GM18867 (cell line): ENCODE results near the gene CRELD2.
"Not testable (repeated sequence)": the region's sequence is repeated elsewhere in the genome, so short reads cannot be mapped to it uniquely, and the experiment has no call there.

Experiments used
- ATAC-seq: cut with Tn5 transposase; IDR thresholded peaks from one replicate; pipeline ENCODE4 v1.9.1; 2021; ENCODE audit warnings: mild to moderate bottlenecking, moderate library complexity; ENCODE audit not compliant: unreplicated experiment

CRELD2 gene

DNA sequence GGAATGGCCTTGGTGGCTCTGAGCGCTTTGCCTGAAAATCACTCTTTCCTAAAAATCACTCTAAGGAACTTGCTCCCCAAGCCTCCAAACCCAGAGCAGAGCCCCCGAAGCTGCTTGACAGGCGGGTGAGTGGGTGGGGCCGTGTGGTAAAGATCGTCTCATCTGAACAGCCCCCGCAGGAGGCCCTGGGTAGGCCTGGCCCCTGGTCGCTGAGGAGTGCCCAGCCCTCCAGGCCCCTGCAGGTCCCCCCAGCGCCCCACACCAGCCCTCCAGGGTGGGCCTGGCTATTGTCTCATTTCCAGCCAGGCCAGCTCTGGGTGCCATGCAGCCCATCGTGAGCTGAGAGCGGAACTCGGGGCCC, 25.0 kb downstream of the CRELD2 start:
- ATAC-seq: no peak

DNA sequence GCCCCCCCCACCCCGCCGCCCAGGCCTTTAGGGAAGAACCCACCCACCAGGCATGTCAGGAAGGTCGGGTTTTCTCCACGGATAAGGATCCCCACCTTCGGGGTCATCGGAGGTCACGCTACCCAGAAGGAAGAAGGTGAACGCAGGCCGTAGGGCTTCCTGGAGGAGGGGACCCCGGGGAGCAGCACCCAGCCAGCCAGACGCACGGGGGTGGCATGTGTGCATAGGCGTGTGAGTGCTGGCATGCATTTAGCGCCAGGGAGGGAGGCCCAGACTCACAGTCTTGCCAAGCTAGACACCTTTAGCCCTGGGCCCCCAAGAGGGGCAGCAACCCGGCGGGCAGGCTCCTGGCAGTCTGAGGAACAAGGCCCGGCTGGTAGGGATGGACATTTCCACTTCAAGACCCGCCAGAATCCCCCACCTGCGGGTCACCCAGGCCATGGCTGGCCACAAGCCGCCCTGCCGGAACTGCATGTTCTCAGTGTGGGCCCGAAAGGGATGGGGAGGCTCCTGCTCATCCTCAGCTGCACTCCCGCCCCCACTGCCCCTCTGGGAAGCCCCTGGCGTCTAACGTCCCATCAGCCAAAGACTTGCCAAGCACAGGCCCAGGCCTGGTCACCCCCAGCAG, 25.5 kb downstream of the CRELD2 start:
- ATAC-seq: no peak

DNA sequence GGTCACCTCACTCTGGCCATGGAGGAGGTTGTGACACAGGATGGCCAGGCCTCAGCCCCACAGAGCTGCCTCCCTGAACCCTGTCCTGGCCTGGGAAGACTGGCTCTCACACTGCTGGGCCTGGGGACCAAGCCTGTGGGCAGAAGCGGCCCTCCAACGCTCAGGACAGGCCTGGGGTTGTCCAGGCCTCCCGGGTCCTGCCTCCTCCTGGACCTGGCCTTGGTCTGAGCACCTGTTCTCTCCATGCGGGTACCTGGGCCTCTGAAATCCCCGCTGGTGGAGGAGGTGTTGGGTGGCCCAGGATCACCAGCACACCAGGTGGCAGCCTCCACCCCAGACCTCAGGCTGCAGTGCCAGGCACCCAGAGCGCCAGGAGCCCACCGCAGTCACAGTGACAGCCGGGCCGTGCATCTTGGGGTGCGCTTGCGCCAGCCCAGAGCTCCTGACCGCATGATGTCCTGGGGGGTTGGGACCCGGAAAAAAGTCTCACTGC, 26.0 kb downstream of the CRELD2 start:
- ATAC-seq: no peak

DNA sequence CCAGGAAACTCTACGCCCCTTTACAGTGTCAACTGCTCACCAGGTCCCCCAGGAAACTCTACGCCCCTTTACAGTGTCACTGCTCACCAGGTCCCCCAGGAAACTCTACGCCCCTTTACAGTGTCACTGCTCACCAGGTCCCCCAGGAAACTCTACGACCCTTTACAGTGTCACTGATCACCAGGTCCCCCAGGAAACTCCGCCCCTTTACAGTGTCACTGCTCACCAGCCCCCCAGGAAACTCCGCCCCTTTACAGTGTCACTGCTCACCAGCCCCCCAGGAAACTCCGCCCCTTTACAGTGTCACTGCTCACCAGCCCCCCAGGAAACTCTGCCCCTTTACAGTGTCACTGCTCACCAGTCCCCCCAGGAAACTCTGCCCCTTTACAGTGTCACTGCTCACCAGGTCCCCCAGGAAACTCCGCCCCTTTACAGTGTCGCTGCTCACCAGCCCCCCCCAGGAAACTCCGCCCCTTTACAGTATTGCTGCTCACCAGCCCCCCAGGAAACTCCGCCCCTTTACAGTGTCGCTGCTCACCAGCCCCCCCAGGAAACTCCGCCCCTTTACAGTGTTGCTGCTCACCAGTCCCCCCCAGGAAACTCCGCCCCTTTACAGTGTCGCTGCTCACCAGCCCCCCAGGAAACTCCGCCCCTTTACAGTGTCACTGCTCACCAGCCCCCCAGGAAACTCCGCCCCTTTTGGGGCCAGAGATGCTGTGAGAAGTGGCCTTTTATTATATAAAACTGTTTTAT, 26.8 kb downstream of the CRELD2 start:
- ATAC-seq: not testable (repeated sequence)

DNA sequence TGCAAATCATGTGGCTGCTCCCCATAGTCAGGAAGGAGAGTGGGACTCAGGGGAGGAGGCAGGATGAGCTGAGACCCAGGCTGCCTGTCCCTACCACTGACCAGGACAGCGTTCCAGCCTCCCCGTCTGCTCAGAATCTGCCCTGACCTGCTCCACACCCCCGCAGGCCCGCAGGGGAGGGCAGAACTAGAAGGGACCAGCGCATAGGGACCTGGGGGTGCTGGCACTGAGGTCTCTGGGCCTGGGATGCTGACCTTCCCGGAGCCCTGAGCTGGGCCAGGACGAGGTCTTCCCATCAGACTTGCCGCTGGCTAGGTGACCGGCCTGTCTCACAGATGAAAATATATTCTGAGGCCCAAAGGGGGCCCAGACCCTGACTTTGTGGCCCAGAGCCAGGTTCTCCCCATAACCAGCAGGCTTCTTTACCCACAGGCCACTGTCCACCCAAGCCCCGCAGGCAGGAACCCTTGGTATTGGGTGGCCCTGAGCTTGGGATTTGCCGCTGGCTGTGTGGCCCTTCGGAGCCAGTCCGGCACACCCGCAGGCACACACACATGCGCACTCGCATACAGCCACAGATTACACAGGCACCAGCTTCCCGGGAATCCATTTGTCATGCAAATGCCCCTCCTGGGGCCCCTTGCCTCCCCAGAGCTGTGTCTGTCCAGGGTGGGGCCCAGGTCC, 28.3 kb downstream of the CRELD2 start:
- no peak for ATAC-seq

DNA sequence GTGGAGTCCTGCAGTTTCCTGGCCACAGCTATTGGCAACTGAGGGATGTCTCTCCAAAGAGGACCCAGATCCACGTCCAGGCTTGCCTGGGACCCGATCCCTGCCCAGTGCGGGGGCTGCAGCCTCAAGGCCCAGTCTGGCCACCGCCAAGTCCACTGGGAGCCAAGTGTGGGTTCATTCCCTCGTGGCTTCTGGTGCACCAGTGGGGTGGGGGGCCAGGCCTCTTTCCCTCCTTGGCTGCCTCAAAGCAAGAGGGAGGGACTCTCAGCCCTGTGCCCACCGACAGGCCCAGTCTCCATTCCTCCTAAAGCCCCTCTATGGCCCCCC, 28.8 kb downstream of the CRELD2 start:
- ATAC-seq: no peak

DNA sequence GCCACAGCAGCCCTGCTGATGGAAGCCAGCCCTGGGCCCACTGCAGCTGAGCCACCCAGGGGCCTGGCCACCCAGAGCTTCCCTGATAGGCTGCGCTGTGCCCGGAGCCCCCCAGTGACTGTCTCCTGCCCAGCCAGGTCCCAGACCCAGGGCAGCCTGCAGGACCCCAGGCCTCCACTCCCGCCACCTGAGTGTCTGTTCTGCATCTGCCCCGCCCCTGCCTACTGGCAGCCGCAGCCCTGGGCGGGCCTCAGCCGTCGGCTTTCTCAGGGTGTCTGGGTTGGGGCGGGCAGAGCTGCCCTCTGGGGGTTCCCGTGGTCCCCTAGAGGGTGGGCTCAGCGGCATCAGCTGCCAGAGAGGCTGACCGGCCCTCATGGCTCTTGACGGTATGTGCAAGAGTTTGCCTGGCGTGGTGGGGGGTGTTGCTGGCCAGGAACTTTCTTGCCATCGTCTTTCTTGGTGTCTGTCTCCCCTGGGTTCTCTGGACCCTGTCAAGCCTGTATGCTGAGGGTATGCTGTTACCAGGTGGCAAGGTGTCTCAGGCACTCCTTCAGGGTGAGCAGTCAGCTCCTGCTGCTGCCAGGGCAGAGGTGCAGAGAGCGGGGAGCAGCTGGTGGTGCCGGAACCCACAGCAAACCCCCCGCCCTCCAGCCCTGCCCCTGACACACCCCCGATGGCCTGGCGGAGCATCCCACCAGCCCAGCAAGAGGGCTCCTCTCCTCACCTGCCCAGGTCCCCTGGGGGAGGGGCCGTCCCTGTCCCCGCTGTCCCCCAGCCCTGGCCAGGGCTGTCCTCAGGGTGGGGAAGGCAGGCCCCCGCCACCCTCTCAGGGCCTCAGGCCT, 29.9 kb downstream of the CRELD2 start:
- no peak for ATAC-seq

DNA sequence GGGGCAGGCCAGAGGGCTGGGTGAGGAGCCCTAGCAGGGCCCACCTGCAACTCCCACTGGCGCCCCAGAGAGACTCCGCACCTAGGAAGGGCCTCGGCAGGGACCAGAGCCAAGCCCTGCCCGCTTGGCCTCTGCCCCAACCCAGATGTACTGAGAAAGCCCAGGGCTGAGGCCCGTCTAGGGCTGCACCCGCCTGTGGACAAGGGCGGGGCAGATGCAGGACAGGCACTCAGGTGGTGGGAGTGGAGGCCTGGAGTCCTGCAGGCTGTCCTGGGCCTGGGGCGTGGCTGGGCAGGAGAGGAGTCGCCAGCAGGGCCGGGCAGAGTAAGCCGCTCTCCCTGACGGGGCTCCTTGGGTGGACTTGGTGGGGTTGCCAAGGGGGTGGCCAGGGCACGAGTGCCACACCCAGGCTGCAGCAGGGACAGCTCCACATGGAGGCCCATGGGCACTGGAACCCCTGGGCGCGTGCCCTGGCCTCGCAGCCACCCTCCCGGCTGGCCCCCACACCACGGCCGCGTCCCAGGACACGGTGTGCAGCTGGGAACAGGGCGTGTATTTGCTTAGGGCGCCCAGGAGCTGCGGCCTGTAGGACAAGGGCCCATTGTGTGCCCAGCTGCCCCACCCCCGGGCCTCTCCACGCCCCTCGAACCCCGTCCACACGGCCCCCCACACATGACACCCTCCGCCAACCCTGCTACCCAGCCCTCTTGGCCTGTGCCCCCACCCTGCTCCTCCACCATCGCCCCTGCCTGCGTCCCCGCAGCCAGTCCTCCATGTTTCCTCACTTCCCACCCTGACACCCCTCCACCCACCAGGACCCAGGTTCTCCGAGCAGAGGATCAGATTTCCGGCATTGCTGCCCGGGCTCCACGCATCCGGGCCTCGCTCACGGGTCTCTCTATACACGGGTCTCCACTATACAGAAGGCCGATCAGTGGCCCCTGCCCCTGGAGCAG, 30.8 kb downstream of the CRELD2 start:
- ATAC-seq: no peak

DNA sequence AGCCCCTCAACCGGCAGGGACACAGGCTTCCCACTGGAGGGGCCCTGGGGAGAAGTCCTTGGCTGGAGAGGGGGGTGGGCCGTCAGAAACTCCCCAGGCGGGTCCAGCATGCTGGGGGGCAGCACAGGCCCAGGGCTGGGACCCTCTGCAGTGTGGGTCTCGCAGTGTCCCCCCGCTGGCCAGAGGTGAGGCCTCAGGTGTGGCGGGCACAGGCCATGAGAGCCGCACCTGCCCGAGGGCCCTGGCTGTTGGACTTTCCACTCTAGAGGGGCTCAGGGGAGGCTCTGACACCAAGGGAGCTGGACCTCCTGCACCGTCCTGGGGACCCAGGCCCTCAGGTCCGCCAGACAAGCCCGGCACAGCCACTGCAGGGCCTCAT, 31.5 kb downstream of the CRELD2 start:
- ATAC-seq: no peak

DNA sequence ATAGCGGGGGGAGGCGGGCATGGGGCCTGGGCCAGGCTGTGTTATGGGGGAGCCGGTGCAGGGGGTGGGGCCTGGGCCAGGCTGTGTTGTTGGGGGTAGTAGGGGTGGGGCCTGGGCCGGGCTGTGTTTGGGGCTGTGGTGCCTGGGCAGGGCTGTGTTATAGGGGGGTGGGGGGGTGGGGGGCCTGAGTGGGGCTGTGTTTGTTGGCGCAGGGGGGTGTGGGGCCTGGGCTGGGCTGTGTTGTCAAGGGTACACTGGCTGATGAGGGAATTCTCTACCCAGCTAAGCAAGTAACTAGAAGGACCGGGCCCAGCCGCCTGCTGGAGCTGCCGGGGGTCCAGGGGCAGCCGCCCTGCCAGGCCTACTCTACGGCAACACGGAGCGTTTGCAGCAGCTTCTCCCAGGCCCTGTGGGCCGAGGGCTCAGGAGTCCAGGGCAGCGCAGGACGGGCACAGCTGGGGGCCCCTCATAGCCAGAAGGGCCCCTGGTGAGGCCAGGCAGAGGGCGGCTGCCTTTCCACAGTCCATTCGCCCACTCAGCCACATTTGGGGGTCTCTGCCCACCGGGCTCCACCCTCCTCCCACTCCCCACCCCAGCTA, 32.1 kb downstream of the CRELD2 start:
- no peak for ATAC-seq

DNA sequence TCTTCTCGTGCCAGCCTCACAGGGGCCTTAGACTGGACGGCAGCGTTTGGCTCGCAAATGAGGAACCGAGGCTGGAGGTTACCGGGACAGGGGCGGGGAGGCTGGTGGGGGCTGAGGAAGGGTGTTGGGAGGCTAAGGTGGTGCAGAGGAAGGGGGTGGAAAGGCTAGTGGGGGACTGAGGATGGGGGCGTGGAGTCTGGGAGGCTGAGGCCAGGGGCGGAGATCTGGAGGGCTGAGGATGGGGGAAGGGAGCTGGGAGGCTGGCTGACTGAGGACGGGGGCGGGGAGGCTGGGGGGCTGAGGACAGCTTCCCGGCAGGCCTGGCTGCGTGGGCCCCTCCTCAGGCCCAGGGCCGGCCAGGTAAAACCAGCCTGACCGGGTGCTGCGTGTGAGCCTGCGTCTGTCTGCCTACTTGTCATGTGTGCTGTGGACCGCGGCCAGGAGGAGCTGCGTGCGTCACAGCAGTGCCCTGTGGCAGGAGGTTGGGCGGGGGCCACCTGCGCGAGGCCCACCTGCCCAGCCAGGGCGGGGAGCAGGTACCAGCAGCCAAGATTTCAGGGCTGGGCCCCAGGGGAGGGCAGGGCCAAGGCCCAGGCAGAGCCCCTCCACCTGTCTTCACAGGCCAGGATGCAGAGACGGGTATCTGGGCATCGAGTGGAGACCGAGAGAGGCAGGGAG, 32.7 kb downstream of the CRELD2 start:
- ATAC-seq: no peak

DNA sequence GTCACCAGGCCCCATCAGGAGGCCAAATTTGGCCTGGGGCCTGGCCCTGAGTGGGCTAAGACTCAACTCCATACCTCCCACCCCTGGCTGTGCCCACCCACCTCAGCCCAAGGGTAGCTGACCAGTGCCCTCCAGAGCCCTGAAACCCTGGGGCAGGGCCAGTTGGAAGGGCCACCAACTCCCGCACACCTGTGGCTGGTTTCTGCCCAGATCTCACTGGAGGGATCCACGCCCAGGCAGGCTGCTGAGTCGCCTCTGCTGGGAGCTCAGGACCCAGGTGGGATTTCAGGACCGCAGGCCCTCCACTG, 33.2 kb downstream of the CRELD2 start:
- ATAC-seq: no peak

DNA sequence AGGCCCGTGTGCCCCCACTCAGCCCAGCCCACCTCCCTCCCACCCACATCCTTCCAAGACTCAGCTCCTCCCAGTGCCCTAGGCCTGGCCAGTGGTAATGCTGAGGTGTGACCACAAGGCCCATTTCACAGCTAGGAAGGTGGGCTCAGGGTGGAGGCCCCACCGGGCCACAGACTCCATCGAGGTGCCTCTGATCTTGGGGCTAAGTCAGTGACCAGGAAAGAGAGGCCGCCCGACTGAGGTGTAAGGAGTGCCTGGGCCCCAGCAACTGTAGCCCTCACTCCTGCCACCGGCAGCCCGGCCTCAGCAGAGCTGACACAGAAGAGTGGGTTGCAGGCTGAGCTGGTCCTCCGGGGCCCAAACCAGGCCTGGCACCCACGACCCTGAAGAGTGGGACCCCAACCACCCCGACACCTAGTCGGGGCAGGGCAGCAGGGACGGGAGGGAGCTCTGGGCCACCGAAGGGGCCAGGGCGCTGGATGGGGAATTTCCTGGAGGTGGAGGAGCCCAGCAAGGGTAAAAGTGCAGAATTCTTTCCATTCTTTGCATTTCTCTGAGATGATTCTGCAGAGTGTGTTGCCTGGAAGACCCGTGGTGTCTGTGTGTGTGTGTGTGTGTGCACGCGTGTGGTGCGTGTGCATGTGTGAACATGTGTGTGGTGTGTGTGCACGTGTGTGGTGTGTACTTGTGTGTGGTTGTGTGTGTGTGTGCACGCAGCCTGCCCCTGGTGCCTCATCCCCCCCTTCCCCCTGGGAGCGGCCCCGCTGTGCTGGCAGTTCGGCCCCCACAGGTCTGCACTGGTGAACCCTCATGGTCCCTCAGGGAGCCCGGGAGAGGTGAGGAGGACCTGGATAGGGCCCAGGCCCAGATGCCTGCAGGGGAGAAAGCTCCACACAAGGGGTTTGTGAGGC, 33.8 kb downstream of the CRELD2 start:
- ATAC-seq: no peak

DNA sequence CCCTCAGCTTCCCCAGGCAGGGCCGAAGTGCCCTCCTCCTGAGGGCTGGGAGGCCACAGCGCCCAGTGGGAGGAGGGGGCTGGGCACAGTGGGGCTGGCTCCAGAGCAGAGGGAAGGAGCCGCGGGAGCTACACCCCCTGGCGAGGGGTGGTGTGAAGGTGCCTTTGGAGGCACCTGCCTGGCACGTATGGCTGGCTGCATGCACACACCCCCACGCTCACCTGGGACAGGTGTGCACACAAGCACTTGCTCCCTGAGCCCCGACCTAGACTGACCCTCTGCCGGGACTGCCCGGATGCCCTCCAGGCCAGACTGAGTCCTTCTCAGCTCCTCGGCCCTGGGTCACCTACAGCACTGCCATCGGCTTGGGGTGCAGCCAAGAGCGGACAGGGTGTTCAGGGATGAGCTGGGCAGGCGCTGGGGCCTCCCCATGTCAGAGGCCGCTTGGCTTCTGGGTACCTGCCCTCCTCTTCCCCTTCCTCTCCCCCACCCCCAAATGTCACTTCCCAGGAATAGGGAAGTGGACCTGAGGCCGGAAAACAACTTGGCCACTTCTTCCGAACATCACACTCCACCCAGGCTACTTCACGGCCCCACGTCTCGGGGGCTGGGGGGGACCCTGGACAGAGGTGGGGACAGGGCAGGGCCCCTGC, 34.7 kb downstream of the CRELD2 start:
- no peak for ATAC-seq

DNA sequence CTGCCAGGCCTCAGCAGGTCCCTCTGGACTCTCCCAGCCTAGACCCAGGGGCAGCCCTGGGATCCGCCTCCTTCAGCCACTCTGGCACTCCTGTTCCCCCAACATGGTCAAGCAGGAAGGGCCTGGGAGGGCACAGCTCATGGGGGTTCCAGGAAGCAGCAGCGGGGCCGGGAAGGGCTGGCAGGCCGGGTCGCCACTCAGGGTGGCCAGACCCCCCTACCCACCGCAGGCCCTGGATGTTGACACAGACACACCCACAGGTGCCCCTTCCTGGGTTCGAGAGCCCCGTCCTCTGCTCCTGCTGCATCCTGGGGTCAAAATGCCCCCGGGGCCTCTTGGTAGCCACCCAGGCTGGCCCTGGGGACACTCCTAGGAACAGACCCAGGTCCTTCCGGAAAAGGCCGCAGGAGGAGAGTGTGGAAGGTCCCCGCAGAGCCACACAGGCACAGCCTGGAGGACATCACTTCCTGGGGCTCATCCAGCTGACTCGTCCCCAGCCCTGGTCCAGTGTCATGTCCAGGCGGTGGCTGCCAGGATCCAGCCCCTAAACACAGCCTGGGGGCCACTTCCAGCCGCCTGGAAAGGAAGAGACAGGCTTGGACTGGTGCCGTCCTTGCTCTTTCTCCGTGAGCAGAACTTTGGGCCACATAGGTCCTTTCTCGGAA, 35.4 kb downstream of the CRELD2 start:
- ATAC-seq: no peak

DNA sequence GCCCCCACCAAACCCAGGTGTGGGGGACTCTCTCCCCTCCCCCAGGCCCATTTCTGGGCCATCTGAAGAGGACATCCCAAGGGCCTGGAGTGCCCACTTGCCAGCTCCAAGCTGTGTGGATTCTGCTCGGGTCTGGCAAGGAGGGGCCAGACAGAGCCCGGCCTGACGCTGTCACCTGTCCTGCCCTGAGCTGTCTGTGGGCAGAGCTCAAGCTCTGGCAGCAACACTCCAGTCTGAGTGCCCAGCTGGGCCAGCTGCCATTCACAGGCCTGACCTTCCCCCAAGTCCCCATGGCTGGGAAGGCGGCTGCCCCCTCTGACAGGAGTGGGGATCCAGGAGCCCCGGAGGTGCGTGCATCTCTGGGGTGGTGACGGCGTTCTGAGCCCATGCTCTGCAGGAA, 35.9 kb downstream of the CRELD2 start:
- ATAC-seq: no peak

DNA sequence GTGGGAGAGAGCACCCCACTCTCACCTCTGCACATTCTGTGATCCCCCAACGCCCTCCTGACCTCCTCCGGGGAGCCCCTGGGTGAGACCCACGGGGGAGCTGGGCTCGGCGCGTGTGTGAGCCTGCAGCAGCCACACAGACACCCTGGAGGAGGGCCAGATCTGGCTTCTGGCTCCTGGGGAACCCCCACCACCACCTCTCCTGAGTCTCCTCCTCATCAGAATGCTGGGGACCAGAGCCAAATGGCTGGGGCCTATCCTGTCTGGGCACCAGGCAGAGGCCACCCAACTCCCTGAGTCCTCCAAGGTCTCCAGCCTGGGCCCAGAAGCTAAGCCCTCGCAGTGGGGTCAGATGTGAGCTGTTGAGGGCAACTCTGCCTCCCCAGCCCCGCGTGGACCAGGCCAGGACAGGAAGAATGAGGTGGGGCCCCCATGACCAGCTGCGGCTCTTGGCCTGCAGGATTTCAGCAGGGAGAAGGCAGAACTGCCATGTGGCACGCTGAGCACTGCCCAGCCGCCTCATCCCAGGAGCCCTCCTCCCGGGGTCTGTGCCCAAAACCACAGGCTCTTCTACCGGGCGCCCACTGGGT, 36.7 kb downstream of the CRELD2 start:
- no peak for ATAC-seq
